WTC11 (cell line): Measurements from ENCODE around the gene AIFM1. TPM values are rescaled to one million over a fixed set of nuclear protein-coding genes. Genes with fewer than 3 reads are reported as not detected.

Source experiments
- ATAC-seq: fragments of 200-7000 bp; cut with Tn5 transposase; 2 replicates; pipeline ENCODE4 v1.10.0; 2021; ENCODE audit warnings: mild to moderate bottlenecking, moderate library complexity
- CTCF ChIA-PET: fragments of 300-600 bp; sonication (Branson Sonifier 250); formaldehyde crosslinking; loops from one replicate; lab custom pipeline; 2021; ENCODE audit warnings: antibody characterized with exemption; lab: Charles Lee
- POLR2A ChIA-PET: fragments of 350-600 bp; sonication (Branson Sonifier 250); formaldehyde crosslinking; loops from one replicate; lab custom pipeline; 2021; ENCODE audit warnings: antibody characterized with exemption; lab: Charles Lee
- DNase-seq: peaks from one replicate; pipeline ENCODE4 v3.0.0; 2021; ENCODE audit warnings: low spot score
- H3K27ac Mint-ChIP-seq: 2 replicates; pipeline ENCODE4 v1.8.0; 2021; ENCODE audit warnings: mixed read lengths
- H3K27me3 Mint-ChIP-seq: 2 replicates; pipeline ENCODE4 v1.8.0; 2021; ENCODE audit warnings: low read depth, mild to moderate bottlenecking, moderate library complexity, mixed read lengths
- H3K36me3 Mint-ChIP-seq: 2 replicates; pipeline ENCODE4 v1.8.0; 2021; ENCODE audit warnings: mixed read lengths
- H3K4me1 Mint-ChIP-seq: 2 replicates; pipeline ENCODE4 v1.8.0; 2022; ENCODE audit warnings: mixed read lengths
- H3K4me3 Mint-ChIP-seq: 2 replicates; pipeline ENCODE4 v1.8.0; 2021; ENCODE audit warnings: mild to moderate bottlenecking, moderate library complexity, mixed read lengths
- H3K9me3 Mint-ChIP-seq: 2 replicates; pipeline ENCODE4 v1.8.0; 2021; ENCODE audit warnings: mixed read lengths
- EMX1 ChIP-seq: fragments of 250-450 bp; sonication (Bioruptor Pico); IDR thresholded peaks from 2 replicates; pipeline ENCODE4 v1.8.0; 2021; ENCODE audit warnings: mild to moderate bottlenecking
- ESRRA ChIP-seq: sonication (generic); formaldehyde crosslinking; IDR thresholded peaks from 2 replicates; pipeline ENCODE4 v1.8.1; 2022; ENCODE audit warnings: mild to moderate bottlenecking, missing genetic modification reagents, borderline replicate concordance
- ETV6 ChIP-seq: sonication (generic); formaldehyde crosslinking; IDR thresholded peaks from 2 replicates; pipeline ENCODE4 v1.8.1; 2022; ENCODE audit warnings: mild to moderate bottlenecking, missing genetic modification reagents
- FOXJ3 ChIP-seq: sonication (generic); formaldehyde crosslinking; IDR thresholded peaks from 2 replicates; pipeline ENCODE4 v1.9.0; 2021; ENCODE audit warnings: missing genetic modification reagents, mild to moderate bottlenecking, borderline replicate concordance
- IRF1 ChIP-seq: sonication (generic); formaldehyde crosslinking; IDR thresholded peaks from 2 replicates; pipeline ENCODE4 v1.8.0; 2023; ENCODE audit warnings: missing genetic modification reagents
- IRF2 ChIP-seq: sonication (generic); formaldehyde crosslinking; IDR thresholded peaks from 2 replicates; pipeline ENCODE4 v1.8.0; 2022; ENCODE audit warnings: low read depth, missing genetic modification reagents, borderline replicate concordance
- NFYB ChIP-seq: sonication (generic); formaldehyde crosslinking; conservative IDR thresholded peaks from 2 replicates; pipeline ENCODE4 v1.8.0; 2022; ENCODE audit warnings: low read depth, missing genetic modification reagents
- RELA ChIP-seq: sonication (generic); formaldehyde crosslinking; IDR thresholded peaks from 2 replicates; pipeline ENCODE4 v1.8.1; 2022; ENCODE audit warnings: missing genetic modification reagents, mild to moderate bottlenecking, borderline replicate concordance
- SP1 ChIP-seq: sonication (generic); formaldehyde crosslinking; conservative IDR thresholded peaks from 2 replicates; pipeline ENCODE4 v1.8.1; 2022; ENCODE audit warnings: missing genetic modification reagents
- TEAD4 ChIP-seq: sonication (generic); formaldehyde crosslinking; IDR thresholded peaks from 2 replicates; pipeline ENCODE4 v1.8.0; 2022; ENCODE audit warnings: mild to moderate bottlenecking, missing genetic modification reagents
- ZNF121 ChIP-seq: sonication (generic); formaldehyde crosslinking; IDR thresholded peaks from 2 replicates; pipeline ENCODE4 v1.8.0; 2023; ENCODE audit warnings: missing genetic modification reagents
- ZNF219 ChIP-seq: sonication (generic); formaldehyde crosslinking; IDR thresholded peaks from 2 replicates; pipeline ENCODE4 v1.8.0; 2023; ENCODE audit warnings: missing genetic modification reagents, mild to moderate bottlenecking, borderline replicate concordance
- ZNF416 ChIP-seq: fragments of 250-450 bp; sonication (Bioruptor Pico); IDR thresholded peaks from 2 replicates; pipeline ENCODE4 v1.9.0; 2021; ENCODE audit warnings: mild to moderate bottlenecking, inconsistent platforms
- ZSCAN18 ChIP-seq: fragments of 250-450 bp; sonication (Bioruptor Pico); IDR thresholded peaks from 2 replicates; pipeline ENCODE4 v2.1.2; 2022; ENCODE audit warnings: mild to moderate bottlenecking, moderate library complexity
- total RNA-seq: library from RNA; stranded (reverse); gene quantifications from 3 replicates; pipeline ENCODE4 v1.2.3, GENCODE V29; 2021
- TF ChIP-seq, protein P1 (sequence below): sonication (generic); formaldehyde crosslinking; IDR thresholded peaks from 2 replicates; pipeline ENCODE4 v1.8.0; 2022; ENCODE audit warnings: mild to moderate bottlenecking, missing genetic modification reagents
- TF ChIP-seq, protein P2 (sequence below): sonication (generic); formaldehyde crosslinking; IDR thresholded peaks from 2 replicates; pipeline ENCODE4 v1.8.1; 2022; ENCODE audit warnings: low read depth, mild to moderate bottlenecking, moderate library complexity, missing genetic modification reagents, borderline replicate concordance
- TF ChIP-seq, protein P3 (sequence below): sonication (generic); formaldehyde crosslinking; IDR thresholded peaks from 2 replicates; pipeline ENCODE4 v1.8.0; 2022; ENCODE audit warnings: mild to moderate bottlenecking, missing genetic modification reagents

Gene AIFM1
- total RNA-seq, 1 experiment from 2014 or later = 53.5 TPM

GRCh38 chrX:130083107-130083490 is 82.5 kb downstream of the AIFM1 start (continued):
- no peak for TF ChIP-seq ZSCAN18 (CRISPR knock-in tag)
- TF ChIP-seq, protein P1, sequence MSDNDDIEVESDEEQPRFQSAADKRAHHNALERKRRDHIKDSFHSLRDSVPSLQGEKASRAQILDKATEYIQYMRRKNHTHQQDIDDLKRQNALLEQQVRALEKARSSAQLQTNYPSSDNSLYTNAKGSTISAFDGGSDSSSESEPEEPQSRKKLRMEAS = no peak
- no peak for TF ChIP-seq ESRRA (CRISPR knock-in tag)

DNA sequence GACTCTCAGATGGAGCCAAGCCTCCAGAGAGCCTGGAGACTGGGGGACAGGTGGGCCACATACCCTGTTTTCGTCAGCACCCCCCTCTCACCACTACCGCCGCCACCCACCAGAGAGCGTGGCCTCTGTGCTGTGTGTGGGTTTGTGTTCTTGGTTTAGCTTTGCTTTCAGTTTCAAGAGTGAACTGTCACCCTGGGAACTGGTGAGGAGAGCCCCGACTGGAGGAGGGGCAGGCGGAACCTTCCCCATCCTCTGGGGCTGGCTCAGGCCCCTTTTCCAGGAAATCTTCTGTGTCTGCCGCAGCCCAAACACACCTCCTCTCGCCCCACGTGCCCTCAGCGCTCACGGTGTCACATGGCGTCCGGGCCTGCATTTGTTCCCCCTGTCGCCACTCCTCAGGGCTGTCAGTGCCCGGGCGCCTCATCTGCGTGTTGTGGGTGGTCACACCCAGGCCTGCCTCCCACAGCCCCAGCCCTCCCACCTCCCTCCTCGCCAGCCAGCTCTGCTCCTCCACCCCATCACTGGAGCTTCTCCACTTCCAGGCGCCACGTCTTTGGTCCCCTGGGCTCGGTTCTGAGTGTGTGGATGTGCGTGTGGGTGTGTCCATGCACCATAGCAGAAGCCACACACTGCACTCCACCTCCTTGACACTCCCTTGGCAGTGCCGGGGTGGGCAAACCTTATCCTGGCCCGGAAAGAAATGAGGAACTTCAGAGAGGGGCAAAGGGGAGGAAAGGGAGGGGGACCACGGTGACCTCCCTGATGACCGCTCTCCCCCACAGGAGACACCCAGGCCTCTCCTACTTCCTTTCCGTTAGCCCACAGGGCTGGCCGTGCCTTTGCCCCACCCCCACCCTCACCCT is 83.2 kb downstream of the AIFM1 start:
- Mint-ChIP-seq H3K9me3 (no peaks in the 10 kb centered on the region), H3K36me3 (no peaks in the 10 kb centered on the region), H3K27ac (no peak overlapping the region), H3K4me1 (peaks cover 20% of the 10 kb centered on the region), H3K4me3 (no peak overlapping the region), H3K27me3 (no peaks in the 10 kb centered on the region)
- ChIA-PET POLR2A (no interaction called here), CTCF (interaction anchor here (1.3 kb wide), 1 partner anchor 22 kb away, joined by 4 read pairs; no protein-coding TSS in a partner anchor)
- TF ChIP-seq FOXJ3 (CRISPR knock-in tag) (no peak), TEAD4 (CRISPR knock-in tag) (no peak), ZNF416 (CRISPR knock-in tag) (no peak), IRF1 (CRISPR knock-in tag) (no peak)
- TF ChIP-seq, protein P2, sequence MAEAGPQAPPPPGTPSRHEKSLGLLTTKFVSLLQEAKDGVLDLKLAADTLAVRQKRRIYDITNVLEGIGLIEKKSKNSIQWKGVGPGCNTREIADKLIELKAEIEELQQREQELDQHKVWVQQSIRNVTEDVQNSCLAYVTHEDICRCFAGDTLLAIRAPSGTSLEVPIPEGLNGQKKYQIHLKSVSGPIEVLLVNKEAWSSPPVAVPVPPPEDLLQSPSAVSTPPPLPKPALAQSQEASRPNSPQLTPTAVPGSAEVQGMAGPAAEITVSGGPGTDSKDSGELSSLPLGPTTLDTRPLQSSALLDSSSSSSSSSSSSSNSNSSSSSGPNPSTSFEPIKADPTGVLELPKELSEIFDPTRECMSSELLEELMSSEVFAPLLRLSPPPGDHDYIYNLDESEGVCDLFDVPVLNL = no peak
- DNase-seq (no peak), ATAC-seq (no peak)

GRCh38 chrX:130081421-130082045 is 84.1 kb downstream of the AIFM1 start:
- no peaks in the 10 kb centered on the region for H3K9me3 Mint-ChIP-seq
- TF ChIP-seq IRF1 (CRISPR knock-in tag) (no peak), ZSCAN18 (CRISPR knock-in tag) (no peak)
- H3K36me3 Mint-ChIP-seq = no peaks in the 10 kb centered on the region
- CTCF ChIA-PET = interaction anchor here (1.6 to 2.7 kb wide), 2 partner anchors 21 to 27 kb away, joined by 4 to 13 read pairs; no protein-coding TSS in a partner anchor
- DNase-seq (no peak), ATAC-seq (no peak)
- POLR2A ChIA-PET = interaction anchor here (0.5 kb wide), 1 partner anchor 39 kb away, joined by 4 read pairs; no protein-coding TSS in a partner anchor
- no peak overlapping the region for H3K4me3 Mint-ChIP-seq
- H3K27ac Mint-ChIP-seq = no peak overlapping the region
- H3K4me1 Mint-ChIP-seq = peaks cover 20% of the 10 kb centered on the region
- no peaks in the 10 kb centered on the region for H3K27me3 Mint-ChIP-seq

GRCh38 chrX:130080791-130081367 is 84.8 kb downstream of the AIFM1 start:
- Mint-ChIP-seq H3K4me1 (peaks cover 15% of the 10 kb centered on the region), H3K4me3 (no peak overlapping the region), H3K9me3 (no peaks in the 10 kb centered on the region), H3K36me3 (no peaks in the 10 kb centered on the region), H3K27me3 (no peaks in the 10 kb centered on the region), H3K27ac (no peak overlapping the region)
- POLR2A ChIA-PET = interaction anchor here (0.5 kb wide), 1 partner anchor 40 kb away, joined by 4 read pairs; no protein-coding TSS in a partner anchor
- ATAC-seq = no peak
- no peak for DNase-seq
- CTCF ChIA-PET = interaction anchor here (1.2 to 2.7 kb wide), 6 partner anchors 16 to 480 kb away, joined by 4 to 21 read pairs (median 8); no protein-coding TSS in a partner anchor
- TF ChIP-seq IRF1 (CRISPR knock-in tag) (no peak), EMX1 (CRISPR knock-in tag) (no peak), ZNF121 (CRISPR knock-in tag) (no peak), IRF2 (CRISPR knock-in tag) (no peak), RELA (CRISPR knock-in tag) (no peak), ETV6 (CRISPR knock-in tag) (no peak), NFYB (CRISPR knock-in tag) (no peak), SP1 (no peak), ZNF219 (no peak)
- TF ChIP-seq, protein P2 = no peak
- TF ChIP-seq, protein P3, sequence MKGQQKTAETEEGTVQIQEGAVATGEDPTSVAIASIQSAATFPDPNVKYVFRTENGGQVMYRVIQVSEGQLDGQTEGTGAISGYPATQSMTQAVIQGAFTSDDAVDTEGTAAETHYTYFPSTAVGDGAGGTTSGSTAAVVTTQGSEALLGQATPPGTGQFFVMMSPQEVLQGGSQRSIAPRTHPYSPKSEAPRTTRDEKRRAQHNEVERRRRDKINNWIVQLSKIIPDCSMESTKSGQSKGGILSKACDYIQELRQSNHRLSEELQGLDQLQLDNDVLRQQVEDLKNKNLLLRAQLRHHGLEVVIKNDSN (CRISPR knock-in tag) = no peak
